Astrocyte (in vitro differentiated cells and primary cell): ENCODE results near the gene ICOS.

Experiments
- EZH2 ChIP-seq: IDR thresholded peaks from 2 replicates; pipeline ENCODE4 v1.6.1; 2012; ENCODE audit warnings: mild to moderate bottlenecking, low read length, inconsistent platforms; ENCODE audit not compliant: insufficient read depth
- TF ChIP-seq, protein P1 (sequence below): IDR thresholded peaks from 2 replicates; pipeline ENCODE4 v1.5.1; 2011; ENCODE audit warnings: low read depth, mild to moderate bottlenecking, inconsistent platforms, low read length, moderate library complexity; ENCODE audit not compliant: insufficient read depth

DNA sequence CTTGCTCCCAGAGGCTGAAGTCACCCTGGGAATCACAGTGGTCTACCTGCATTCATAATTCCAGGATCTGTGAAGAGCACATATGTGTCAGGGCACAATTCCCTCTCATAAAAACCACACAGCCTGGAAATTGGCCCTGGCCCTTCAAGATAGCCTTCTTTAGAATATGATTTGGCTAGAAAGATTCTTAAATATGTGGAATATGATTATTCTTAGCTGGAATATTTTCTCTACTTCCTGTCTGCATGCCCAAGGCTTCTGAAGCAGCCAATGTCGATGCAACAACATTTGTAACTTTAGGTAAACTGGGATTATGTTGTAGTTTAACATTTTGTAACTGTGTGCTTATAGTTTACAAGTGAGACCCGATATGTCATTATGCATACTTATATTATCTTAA lies 24.2 kb downstream of the ICOS start:
- TF ChIP-seq EZH2, result no peak
- TF ChIP-seq, protein P1, sequence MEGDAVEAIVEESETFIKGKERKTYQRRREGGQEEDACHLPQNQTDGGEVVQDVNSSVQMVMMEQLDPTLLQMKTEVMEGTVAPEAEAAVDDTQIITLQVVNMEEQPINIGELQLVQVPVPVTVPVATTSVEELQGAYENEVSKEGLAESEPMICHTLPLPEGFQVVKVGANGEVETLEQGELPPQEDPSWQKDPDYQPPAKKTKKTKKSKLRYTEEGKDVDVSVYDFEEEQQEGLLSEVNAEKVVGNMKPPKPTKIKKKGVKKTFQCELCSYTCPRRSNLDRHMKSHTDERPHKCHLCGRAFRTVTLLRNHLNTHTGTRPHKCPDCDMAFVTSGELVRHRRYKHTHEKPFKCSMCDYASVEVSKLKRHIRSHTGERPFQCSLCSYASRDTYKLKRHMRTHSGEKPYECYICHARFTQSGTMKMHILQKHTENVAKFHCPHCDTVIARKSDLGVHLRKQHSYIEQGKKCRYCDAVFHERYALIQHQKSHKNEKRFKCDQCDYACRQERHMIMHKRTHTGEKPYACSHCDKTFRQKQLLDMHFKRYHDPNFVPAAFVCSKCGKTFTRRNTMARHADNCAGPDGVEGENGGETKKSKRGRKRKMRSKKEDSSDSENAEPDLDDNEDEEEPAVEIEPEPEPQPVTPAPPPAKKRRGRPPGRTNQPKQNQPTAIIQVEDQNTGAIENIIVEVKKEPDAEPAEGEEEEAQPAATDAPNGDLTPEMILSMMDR, result no peak
